GM19324 (cell line): ENCODE data around the gene MYO9A.

Experiments
- ATAC-seq: cut with Tn5 transposase; IDR thresholded peaks from one replicate; pipeline ENCODE4 v1.9.1; 2021; ENCODE audit warnings: mild to moderate bottlenecking, moderate library complexity; ENCODE audit not compliant: unreplicated experiment, low FRiP score

MYO9A gene

GRCh38 chr15:71812966-71813722 is 304.8 kb downstream of the MYO9A start:
- ATAC-seq, result no peak

- ATAC-seq, result no peak
These were observed 305.9 kb downstream of the MYO9A start for GRCh38 chr15:71811752-71812735.

GRCh38 chr15:71811036-71811736 is 306.8 kb downstream of the MYO9A start:
- no peak for ATAC-seq

GRCh38 chr15:71810256-71811035 is 307.5 kb downstream of the MYO9A start, which contains the start of gene NR2E3:
TSS of gene NR2E3 (plus strand) at chr15:71810554. CDS start at chr15:71810744, 190 bp downstream.
- no peak for ATAC-seq

- ATAC-seq, result no peak
These were observed 308.6 kb downstream of the MYO9A start for GRCh38 chr15:71809346-71809745.

- ATAC-seq, result no peak
These were observed 309.5 kb downstream of the MYO9A start for GRCh38 chr15:71808311-71809020.

- no peak for ATAC-seq
These were observed 310.3 kb downstream of the MYO9A start for GRCh38 chr15:71807691-71808091.

GRCh38 chr15:71807125-71807629 is 310.8 kb downstream of the MYO9A start:
- no peak for ATAC-seq

- ATAC-seq, result no peak
These were observed 311.5 kb downstream of the MYO9A start for GRCh38 chr15:71806452-71806931.

GRCh38 chr15:71804695-71805470 is 313.1 kb downstream of the MYO9A start:
- no peak for ATAC-seq

GRCh38 chr15:71804226-71804625 is 313.7 kb downstream of the MYO9A start:
- ATAC-seq, result no peak

GRCh38 chr15:71802770-71803169 is 315.2 kb downstream of the MYO9A start:
- no peak for ATAC-seq

- no peak for ATAC-seq
These were observed 315.9 kb downstream of the MYO9A start for GRCh38 chr15:71801935-71802655.

GRCh38 chr15:71800835-71801745 is 316.9 kb downstream of the MYO9A start:
- no peak for ATAC-seq

GRCh38 chr15:71800190-71800589 is 317.8 kb downstream of the MYO9A start:
- no peak for ATAC-seq

GRCh38 chr15:71798641-71799040 is 319.3 kb downstream of the MYO9A start:
- ATAC-seq, result no peak

GRCh38 chr15:71792521-71792920 is 325.4 kb downstream of the MYO9A start:
- no peak for ATAC-seq
